Endodermal cell (in vitro differentiated cells): ENCODE measurements around the gene NMD3. TPM values are rescaled to one million over a fixed set of nuclear protein-coding genes. Genes with fewer than 3 reads are reported as not detected.
A peak's percentile ranks its signal among the peaks of the same experiment; 100 is the strongest.

Source experiments
- DNase-seq: peaks from one replicate; pipeline ENCODE4 v3.0.0-alpha.2; 2017
- H3K27ac ChIP-seq: 2 replicates; pipeline ENCODE4 v1.5.1; 2013; ENCODE audit warnings: mild to moderate bottlenecking, low read depth, low read length, moderate library complexity
- H3K27me3 ChIP-seq: 2 replicates; pipeline ENCODE4 v1.6.1; 2013; ENCODE audit warnings: mild to moderate bottlenecking, low read length, moderate library complexity; ENCODE audit not compliant: insufficient read depth, control insufficient read depth, poor library complexity, severe bottlenecking
- H3K36me3 ChIP-seq: 2 replicates; pipeline ENCODE4 v1.7.0; 2013; ENCODE audit warnings: mild to moderate bottlenecking, low read length, moderate library complexity; ENCODE audit not compliant: control insufficient read depth, insufficient read depth
- H3K4me1 ChIP-seq: one replicate; pipeline ENCODE4 v1.7.0; 2013; ENCODE audit warnings: low read length; ENCODE audit not compliant: control insufficient read depth, insufficient read depth
- H3K4me3 ChIP-seq: 2 replicates; pipeline ENCODE4 v1.5.1; 2013; ENCODE audit warnings: mild to moderate bottlenecking, low read length, moderate library complexity
- H3K9ac ChIP-seq: 2 replicates; pipeline ENCODE4 v1.6.1; 2013; ENCODE audit warnings: mild to moderate bottlenecking, low read length, moderate library complexity; ENCODE audit not compliant: poor library complexity, severe bottlenecking; ENCODE audit errors: extremely low read depth
- H3K9me3 ChIP-seq: 2 replicates; pipeline ENCODE4 v1.6.1; 2013; ENCODE audit warnings: mild to moderate bottlenecking, low read length, moderate library complexity; ENCODE audit not compliant: control insufficient read depth
- H3K27ac Mint-ChIP-seq: 2 replicates; pipeline ENCODE4 v1.8.0; 2020; ENCODE audit warnings: mixed read lengths
- H3K27me3 Mint-ChIP-seq: 2 replicates; pipeline ENCODE4 v1.8.0; 2021; ENCODE audit warnings: mild to moderate bottlenecking, mixed read lengths; ENCODE audit not compliant: insufficient read depth
- H3K36me3 Mint-ChIP-seq: 2 replicates; pipeline ENCODE4 v1.8.0; 2020; ENCODE audit warnings: low read depth, mixed read lengths
- H3K4me1 Mint-ChIP-seq: 2 replicates; pipeline ENCODE4 v1.8.0; 2020; ENCODE audit warnings: mixed read lengths
- H3K4me3 Mint-ChIP-seq: 2 replicates; pipeline ENCODE4 v1.8.0; 2020; ENCODE audit warnings: mild to moderate bottlenecking, moderate library complexity, mixed read lengths
- H3K9me3 Mint-ChIP-seq: 2 replicates; pipeline ENCODE4 v1.8.0; 2020; ENCODE audit warnings: mild to moderate bottlenecking, mixed read lengths
- WGBS, 2 experiments: methylation state at CpG; one replicate each; pipeline versions ENCODE4 v1.1.5 to v1.1.7; 2013; ENCODE audit warnings: missing lambda C conversion rate in 2 of 2, mixed read lengths in 1 of 2; ENCODE audit not compliant: insufficient coverage in 1 of 2, insufficient read length in 1 of 2; 5-methylcytosine and 5-hydroxymethylcytosine counted together
- total RNA-seq, 2 donors: library from RNA; stranded (reverse); fragmentation: NEBNext Ultra II Directional in 1 of 2; extraction: Animal tissue kit (Norgen Biotek cat#: 25700) in 1 of 2; gene quantifications; 2 replicates in 1 of 2; 3 replicates in 1 of 2; pipeline ENCODE4 v1.2.1, GENCODE V29; 2021
- TF ChIP-seq, protein P1 (sequence below): fragments of 200-600 bp; sonication (generic); conservative IDR thresholded peaks from 2 replicates; pipeline ENCODE4 v1.5.0; 2021; ENCODE audit warnings: antibody characterized with exemption, mild to moderate bottlenecking

NMD3 gene
- total RNA-seq, 2 donors from 2014 or later: 47.1 to 48.3 TPM

DNA sequence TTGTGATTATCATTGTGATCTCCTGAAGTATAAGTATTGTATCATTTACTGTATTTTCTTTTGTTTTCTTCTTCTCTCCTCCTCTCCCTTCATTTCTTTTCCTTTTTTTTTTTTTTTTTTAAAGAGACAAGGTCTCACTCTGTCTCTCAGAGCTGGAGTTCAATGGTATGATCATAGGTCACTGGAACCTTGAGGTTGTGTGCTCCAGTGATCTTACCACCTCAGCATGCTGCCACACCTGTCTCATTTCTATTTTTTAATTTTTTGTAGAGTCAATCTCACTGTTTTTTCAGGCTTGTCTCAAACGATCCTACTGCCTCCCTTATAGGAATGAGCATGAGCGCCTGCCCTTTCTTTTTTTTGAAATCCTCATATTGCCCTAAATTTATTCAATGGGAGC is 23.4 kb downstream of the NMD3 start:
- peaks cover 82% of the 10 kb centered on the region for H3K36me3 ChIP-seq
- WGBS, 2 experiments: 85 to 100% methylated on average over 2 of the region's 2 CpGs

GRCh38 chr3:161247049-161247448 is 25.9 kb downstream of the NMD3 start:
- peaks cover 51% of the 10 kb centered on the region for H3K36me3 Mint-ChIP-seq
- no peak overlapping the region for H3K4me3 ChIP-seq
- no peak overlapping the region for H3K4me3 Mint-ChIP-seq
- no peak overlapping the region for H3K27ac Mint-ChIP-seq
- TF ChIP-seq, protein P1, sequence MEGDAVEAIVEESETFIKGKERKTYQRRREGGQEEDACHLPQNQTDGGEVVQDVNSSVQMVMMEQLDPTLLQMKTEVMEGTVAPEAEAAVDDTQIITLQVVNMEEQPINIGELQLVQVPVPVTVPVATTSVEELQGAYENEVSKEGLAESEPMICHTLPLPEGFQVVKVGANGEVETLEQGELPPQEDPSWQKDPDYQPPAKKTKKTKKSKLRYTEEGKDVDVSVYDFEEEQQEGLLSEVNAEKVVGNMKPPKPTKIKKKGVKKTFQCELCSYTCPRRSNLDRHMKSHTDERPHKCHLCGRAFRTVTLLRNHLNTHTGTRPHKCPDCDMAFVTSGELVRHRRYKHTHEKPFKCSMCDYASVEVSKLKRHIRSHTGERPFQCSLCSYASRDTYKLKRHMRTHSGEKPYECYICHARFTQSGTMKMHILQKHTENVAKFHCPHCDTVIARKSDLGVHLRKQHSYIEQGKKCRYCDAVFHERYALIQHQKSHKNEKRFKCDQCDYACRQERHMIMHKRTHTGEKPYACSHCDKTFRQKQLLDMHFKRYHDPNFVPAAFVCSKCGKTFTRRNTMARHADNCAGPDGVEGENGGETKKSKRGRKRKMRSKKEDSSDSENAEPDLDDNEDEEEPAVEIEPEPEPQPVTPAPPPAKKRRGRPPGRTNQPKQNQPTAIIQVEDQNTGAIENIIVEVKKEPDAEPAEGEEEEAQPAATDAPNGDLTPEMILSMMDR: no peak
- H3K27me3 Mint-ChIP-seq: no peaks in the 10 kb centered on the region
- H3K27me3 ChIP-seq: no peaks in the 10 kb centered on the region
- H3K9ac ChIP-seq: no peak overlapping the region
- H3K4me1 ChIP-seq: no peaks in the 10 kb centered on the region
- no peaks in the 10 kb centered on the region for H3K9me3 ChIP-seq
- no peaks in the 10 kb centered on the region for H3K4me1 Mint-ChIP-seq
- H3K27ac ChIP-seq: no peak overlapping the region
- no peaks in the 10 kb centered on the region for H3K9me3 Mint-ChIP-seq
- peaks cover 81% of the 10 kb centered on the region for H3K36me3 ChIP-seq
- DNase-seq: no peak

More for the DNA sequence above, 23.4 kb downstream of the NMD3 start:
- Mint-ChIP-seq H3K36me3 (peaks cover 47% of the 10 kb centered on the region), H3K27ac (peak overlapping the region; percentile 61), H3K4me3 (no peak overlapping the region), H3K27me3 (no peaks in the 10 kb centered on the region), H3K9me3 (no peaks in the 10 kb centered on the region), H3K4me1 (no peaks in the 10 kb centered on the region)
- Histone ChIP-seq H3K27ac (no peak overlapping the region), H3K4me3 (no peak overlapping the region), H3K9ac (no peak overlapping the region), H3K9me3 (no peaks in the 10 kb centered on the region), H3K4me1 (no peaks in the 10 kb centered on the region), H3K27me3 (no peaks in the 10 kb centered on the region)
- no peak for DNase-seq
- TF ChIP-seq, protein P1: no peak

DNA sequence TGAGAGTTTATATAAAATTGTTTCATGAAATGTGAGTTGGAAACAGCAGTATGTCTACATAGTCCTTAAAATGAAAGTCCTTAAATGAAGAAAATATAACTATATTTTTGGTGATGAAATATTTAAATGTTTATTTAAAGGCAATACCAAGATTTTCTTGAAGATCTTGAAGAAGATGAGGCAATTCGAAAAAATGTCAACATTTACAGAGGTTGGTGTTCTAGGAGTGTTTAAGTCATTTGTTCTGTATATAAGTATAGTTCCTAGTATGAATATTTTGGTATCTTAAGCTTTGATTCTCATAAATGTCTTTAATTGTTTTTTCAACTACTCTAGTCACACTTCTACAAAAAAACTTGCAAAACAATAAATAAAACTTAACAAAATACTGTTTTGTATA is 29.0 kb downstream of the NMD3 start:
- Histone ChIP-seq H3K4me1 (no peaks in the 10 kb centered on the region), H3K9me3 (no peaks in the 10 kb centered on the region), H3K4me3 (no peak overlapping the region), H3K36me3 (peaks cover 90% of the 10 kb centered on the region), H3K27me3 (no peaks in the 10 kb centered on the region), H3K9ac (no peak overlapping the region), H3K27ac (no peak overlapping the region)
- 82 to 93% methylated on average over 1 of the region's 1 CpG for WGBS, 2 experiments
- Mint-ChIP-seq H3K9me3 (no peaks in the 10 kb centered on the region), H3K27ac (no peak overlapping the region), H3K4me3 (no peak overlapping the region), H3K36me3 (peaks cover 57% of the 10 kb centered on the region), H3K27me3 (no peaks in the 10 kb centered on the region), H3K4me1 (no peaks in the 10 kb centered on the region)
- TF ChIP-seq, protein P1: no peak
- DNase-seq: no peak
